KMS-11 (cell line): ENCODE results near the gene RNF133.

Experiments
- H2AFZ ChIP-seq: fragments of 200-600 bp; sonication (generic); 2 replicates; pipeline ENCODE4 v1.6.1; 2016; ENCODE audit warnings: antibody characterized with exemption, mixed run types, low read depth
- H3K27ac ChIP-seq: fragments of 200-600 bp; sonication (generic); 2 replicates; pipeline ENCODE4 v1.6.1; 2016; ENCODE audit warnings: mild to moderate bottlenecking, mixed run types
- H3K27me3 ChIP-seq: fragments of 200-600 bp; sonication (generic); 2 replicates; pipeline ENCODE4 v1.6.1; 2017; ENCODE audit warnings: mild to moderate bottlenecking, low read depth, mixed run types, moderate library complexity; ENCODE audit not compliant: insufficient read depth
- H3K36me3 ChIP-seq: fragments of 200-600 bp; sonication (generic); 2 replicates; pipeline ENCODE4 v1.6.1; 2017; ENCODE audit warnings: mild to moderate bottlenecking, mixed run types; ENCODE audit not compliant: insufficient read depth
- H3K4me1 ChIP-seq: fragments of 200-600 bp; sonication (generic); 2 replicates; pipeline ENCODE4 v1.6.1; 2016; ENCODE audit warnings: mild to moderate bottlenecking, low read depth, mixed run types; ENCODE audit not compliant: poor library complexity, severe bottlenecking
- H3K4me2 ChIP-seq: fragments of 200-600 bp; sonication (generic); 2 replicates; pipeline ENCODE4 v1.7.0; 2016; ENCODE audit warnings: mild to moderate bottlenecking, mixed run types
- H3K4me3 ChIP-seq: fragments of 200-600 bp; sonication (generic); IDR thresholded peaks from 2 replicates; pipeline ENCODE4 v1.6.1; 2017; ENCODE audit warnings: low read depth, low read length, mixed read lengths; ENCODE audit not compliant: insufficient read depth
- H3K79me2 ChIP-seq: fragments of 200-600 bp; sonication (generic); 2 replicates; pipeline ENCODE4 v1.6.1; 2016; ENCODE audit warnings: low read depth, mixed run types; ENCODE audit not compliant: insufficient read depth
- H3K9ac ChIP-seq: fragments of 200-600 bp; sonication (generic); 2 replicates; pipeline ENCODE4 v1.6.1; 2016; ENCODE audit warnings: mild to moderate bottlenecking, mixed run types
- H4K20me1 ChIP-seq: fragments of 200-600 bp; sonication (generic); 2 replicates; pipeline ENCODE4 v1.6.1; 2016; ENCODE audit warnings: mild to moderate bottlenecking, mixed run types; ENCODE audit not compliant: insufficient read depth
- TF ChIP-seq, protein P1 (sequence below): fragments of 200-600 bp; sonication (generic); conservative IDR thresholded peaks from 2 replicates; pipeline ENCODE4 v1.6.1; 2017; ENCODE audit warnings: low read depth, mild to moderate bottlenecking, antibody characterized with exemption, low read length, moderate library complexity, mixed read lengths

The RNF133 gene

DNA sequence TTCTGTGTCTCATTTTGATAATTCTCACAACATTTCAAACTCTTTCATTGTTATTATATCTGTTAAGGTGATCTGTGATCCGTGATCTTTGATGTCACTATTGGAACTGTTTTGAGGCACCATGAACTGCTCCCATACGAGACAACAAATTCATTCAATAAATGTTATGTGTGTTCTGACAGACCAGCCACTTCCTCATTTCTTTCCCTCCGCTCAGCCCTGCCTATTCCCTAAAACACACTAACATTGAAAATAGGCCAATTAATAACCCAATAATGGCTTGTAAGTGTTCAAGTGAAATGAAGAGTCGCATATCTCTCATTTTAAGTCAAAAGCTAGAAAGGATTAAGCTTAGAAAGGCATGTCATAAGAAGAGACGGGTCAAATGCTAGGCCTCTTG lies 45.2 kb downstream of the RNF133 start:
- Histone ChIP-seq H3K27me3 (no peaks in the 10 kb centered on the region), H4K20me1 (no peaks in the 10 kb centered on the region), H2AFZ (no peak overlapping the region), H3K36me3 (no peaks in the 10 kb centered on the region; the same call in 1 of the 2 replicates), H3K27ac (no peak overlapping the region), H3K4me2 (no peak overlapping the region), H3K79me2 (no peaks in the 10 kb centered on the region), H3K4me3 (no peak overlapping the region), H3K4me1 (no peaks in the 10 kb centered on the region), H3K9ac (no peak overlapping the region)
- TF ChIP-seq, protein P1, sequence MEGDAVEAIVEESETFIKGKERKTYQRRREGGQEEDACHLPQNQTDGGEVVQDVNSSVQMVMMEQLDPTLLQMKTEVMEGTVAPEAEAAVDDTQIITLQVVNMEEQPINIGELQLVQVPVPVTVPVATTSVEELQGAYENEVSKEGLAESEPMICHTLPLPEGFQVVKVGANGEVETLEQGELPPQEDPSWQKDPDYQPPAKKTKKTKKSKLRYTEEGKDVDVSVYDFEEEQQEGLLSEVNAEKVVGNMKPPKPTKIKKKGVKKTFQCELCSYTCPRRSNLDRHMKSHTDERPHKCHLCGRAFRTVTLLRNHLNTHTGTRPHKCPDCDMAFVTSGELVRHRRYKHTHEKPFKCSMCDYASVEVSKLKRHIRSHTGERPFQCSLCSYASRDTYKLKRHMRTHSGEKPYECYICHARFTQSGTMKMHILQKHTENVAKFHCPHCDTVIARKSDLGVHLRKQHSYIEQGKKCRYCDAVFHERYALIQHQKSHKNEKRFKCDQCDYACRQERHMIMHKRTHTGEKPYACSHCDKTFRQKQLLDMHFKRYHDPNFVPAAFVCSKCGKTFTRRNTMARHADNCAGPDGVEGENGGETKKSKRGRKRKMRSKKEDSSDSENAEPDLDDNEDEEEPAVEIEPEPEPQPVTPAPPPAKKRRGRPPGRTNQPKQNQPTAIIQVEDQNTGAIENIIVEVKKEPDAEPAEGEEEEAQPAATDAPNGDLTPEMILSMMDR = no peak

DNA sequence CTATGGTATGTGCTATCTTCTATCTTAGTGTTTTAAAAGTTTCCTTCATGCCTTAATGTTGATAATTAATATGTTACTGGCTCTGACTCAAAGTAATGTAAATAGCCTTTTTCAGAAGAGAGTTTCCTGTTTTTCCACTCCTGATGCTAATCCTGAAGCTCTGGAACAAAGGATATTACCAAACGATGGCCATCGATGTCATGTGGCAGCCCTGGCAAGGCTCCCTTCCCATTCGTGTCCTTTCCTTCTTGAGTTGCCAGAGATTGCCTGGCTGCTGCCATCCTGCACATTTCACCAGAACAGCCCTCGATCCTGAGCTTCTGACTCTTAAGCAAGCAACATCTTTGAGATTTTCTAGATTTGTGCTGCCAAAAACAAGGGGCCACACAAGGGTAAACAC lies 46.0 kb downstream of the RNF133 start:
- no peak overlapping the region for H3K27ac ChIP-seq

DNA sequence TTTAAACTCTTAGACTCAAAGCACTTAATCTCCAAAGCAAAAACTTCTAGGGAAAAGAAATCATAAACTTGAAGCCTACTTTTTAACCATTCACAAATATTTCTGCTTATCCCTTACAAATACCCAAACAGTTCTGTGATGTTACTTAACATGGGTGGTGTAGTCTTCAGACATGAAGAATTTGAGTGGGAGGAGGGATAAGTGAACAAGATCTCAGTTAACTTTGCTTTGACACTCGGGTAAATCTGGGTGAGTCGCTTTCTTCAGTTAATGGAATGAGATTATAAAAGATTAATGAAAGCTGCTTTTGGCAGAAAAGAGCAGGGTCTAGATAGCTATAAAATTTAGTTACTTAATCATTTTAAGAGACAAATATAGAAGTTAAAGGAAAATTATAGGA lies 47.5 kb downstream of the RNF133 start:
- Histone ChIP-seq H3K4me1 (no peaks in the 10 kb centered on the region), H3K9ac (no peak overlapping the region), H3K27me3 (no peaks in the 10 kb centered on the region)

More for the DNA sequence above, 46.0 kb downstream of the RNF133 start:
- TF ChIP-seq, protein P1 = no peak
- Histone ChIP-seq H3K79me2 (no peaks in the 10 kb centered on the region), H3K4me3 (no peak overlapping the region), H3K4me2 (no peak overlapping the region), H3K36me3 (no peaks in the 10 kb centered on the region; the same call in 1 of the 2 replicates), H3K27me3 (no peaks in the 10 kb centered on the region), H4K20me1 (no peaks in the 10 kb centered on the region), H3K9ac (no peak overlapping the region), H3K4me1 (no peaks in the 10 kb centered on the region), H2AFZ (no peak overlapping the region)

More for the DNA sequence above, 47.5 kb downstream of the RNF133 start:
- TF ChIP-seq, protein P1 = no peak
- no peaks in the 10 kb centered on the region; the same call in 1 of the 2 replicates for H3K36me3 ChIP-seq
- H2AFZ ChIP-seq = no peak overlapping the region
- H3K27ac ChIP-seq = no peak overlapping the region
- no peaks in the 10 kb centered on the region for H4K20me1 ChIP-seq
- no peaks in the 10 kb centered on the region for H3K79me2 ChIP-seq
- H3K4me2 ChIP-seq = no peak overlapping the region
- no peak overlapping the region for H3K4me3 ChIP-seq
